ENCODE results near the gene PRSS56.
"Not testable (repeated sequence)": the region's sequence is repeated elsewhere in the genome, so short reads cannot be mapped to it uniquely, and the experiment has no call there.

Gene PRSS56

GRCh38 chr2:232541961-232542714 is 21.9 kb downstream of the PRSS56 start:
- DNase-seq (ENCODE audit: low spot score): no peak

- no peak for DNase-seq (ENCODE audit: low spot score)
These were observed 22.7 kb downstream of the PRSS56 start for GRCh38 chr2:232542715-232543467.

- no peak for DNase-seq (ENCODE audit: low spot score)
These were observed 23.3 kb downstream of the PRSS56 start for GRCh38 chr2:232543491-232543890.

- DNase-seq (ENCODE audit: low spot score): no peak
These were observed 23.9 kb downstream of the PRSS56 start for GRCh38 chr2:232543928-232544631.

GRCh38 chr2:232544674-232545073 is 24.5 kb downstream of the PRSS56 start:
- DNase-seq (ENCODE audit: low spot score): no peak

GRCh38 chr2:232545511-232546375 is 25.6 kb downstream of the PRSS56 start:
- no peak for DNase-seq (ENCODE audit: low spot score)

GRCh38 chr2:232547991-232548390 is 27.8 kb downstream of the PRSS56 start:
- no peak for DNase-seq (ENCODE audit: low spot score)

- no peak for DNase-seq (ENCODE audit: low spot score)
These were observed 29.6 kb downstream of the PRSS56 start for GRCh38 chr2:232549655-232550353.

GRCh38 chr2:232550354-232551249 is 30.4 kb downstream of the PRSS56 start, which contains the start of the genes EIF4E2 and TIGD1:
TSS of gene EIF4E2 (plus strand) at chr2:232550689. CDS start at chr2:232550725, 36 bp downstream.
TSS of gene TIGD1 (minus strand) at chr2:232550557. CDS start at chr2:232549882, 675 bp downstream.
- DNase-seq (ENCODE audit: low spot score): peak; percentile 99

GRCh38 chr2:232551250-232551638 is 31.1 kb downstream of the PRSS56 start:
- DNase-seq (ENCODE audit: low spot score): no peak

GRCh38 chr2:232551776-232552175 is 31.6 kb downstream of the PRSS56 start:
- DNase-seq (ENCODE audit: low spot score): no peak

- DNase-seq (ENCODE audit: low spot score): no peak
These were observed 36.2 kb downstream of the PRSS56 start for GRCh38 chr2:232556426-232556825.

GRCh38 chr2:232562515-232563151 is 42.4 kb downstream of the PRSS56 start:
- DNase-seq (ENCODE audit: low spot score): no peak

- DNase-seq (ENCODE audit: low spot score): no peak
These were observed 43.4 kb downstream of the PRSS56 start for GRCh38 chr2:232563580-232563979.

GRCh38 chr2:232567721-232568120 is 47.5 kb downstream of the PRSS56 start:
- no peak for DNase-seq (ENCODE audit: low spot score)

GRCh38 chr2:232568161-232568560 is 48.0 kb downstream of the PRSS56 start:
- peak; percentile 70 for DNase-seq (ENCODE audit: low spot score)

- no peak for DNase-seq (ENCODE audit: low spot score)
These were observed 49.4 kb downstream of the PRSS56 start for GRCh38 chr2:232569541-232569940.

- not testable (repeated sequence) for DNase-seq (ENCODE audit: low spot score)
These were observed 50.3 kb downstream of the PRSS56 start for GRCh38 chr2:232570481-232570880.

- DNase-seq (ENCODE audit: low spot score): no peak
These were observed 50.9 kb downstream of the PRSS56 start for GRCh38 chr2:232571026-232571474.

All from hepatic stellate cell (primary cell).